AG09319 (cell line): ENCODE data around the gene DLK2.

Experiments
- DNase-seq: peaks from one replicate; pipeline ENCODE4 v3.0.0-alpha.2; 2010; ENCODE audit warnings: low read depth; ENCODE audit errors: extremely low read depth
- CTCF ChIP-seq: IDR thresholded peaks from 2 replicates; pipeline ENCODE4 v1.5.1; 2011; ENCODE audit warnings: low read depth, mild to moderate bottlenecking, inconsistent platforms, low read length, moderate library complexity

Gene DLK2

GRCh38 chr6:43408259-43408658 is 47.1 kb downstream of the DLK2 start:
- DNase-seq = no peak
- no peak for TF ChIP-seq CTCF

- no peak for TF ChIP-seq CTCF
- no peak for DNase-seq
Observed at GRCh38 chr6:43407296-43407695, 48.1 kb downstream of the DLK2 start.

- no peak for TF ChIP-seq CTCF
- DNase-seq = no peak
Observed at GRCh38 chr6:43405354-43405753, 50.0 kb downstream of the DLK2 start.

- no peak for DNase-seq
- TF ChIP-seq CTCF = no peak
Observed at GRCh38 chr6:43402820-43403219, 52.5 kb downstream of the DLK2 start.

- no peak for DNase-seq
- TF ChIP-seq CTCF = no peak
Observed at GRCh38 chr6:43401730-43402129, 53.6 kb downstream of the DLK2 start.
